H1 (cell line): ENCODE data around the gene TCEANC2. TPM values are rescaled to one million over a fixed set of nuclear protein-coding genes. Genes with fewer than 3 reads are reported as not detected.

Experiments used
- CHD7 ChIP-seq: fragments of 300-600 bp; sonication (generic); IDR thresholded peaks from 2 replicates; pipeline ENCODE4 v1.7.1; 2012; ENCODE audit warnings: low read length, moderate library complexity, mild to moderate bottlenecking, inconsistent platforms; ENCODE audit not compliant: insufficient replicate concordance
- RAD21 ChIP-seq, 2 experiments: IDR thresholded peaks in 1 of 2; conservative IDR thresholded peaks in 1 of 2; 2 replicates each; pipeline ENCODE4 v1.6.1; 2011; ENCODE audit warnings: low read depth in 2 of 2, low read length in 2 of 2, improper control_type of control experiment in 1 of 2, inconsistent platforms in 1 of 2, mild to moderate bottlenecking in 1 of 2, moderate library complexity in 1 of 2
- SP1 ChIP-seq: IDR thresholded peaks from 2 replicates; pipeline ENCODE4 v1.6.1; 2011; ENCODE audit warnings: low read depth, low read length
- SRF ChIP-seq: IDR thresholded peaks from 2 replicates; pipeline ENCODE4 v1.6.1; 2011; ENCODE audit warnings: mild to moderate bottlenecking, low read depth, low read length, moderate library complexity
- polyA plus RNA-seq, 7 experiments: library from polyadenylated mRNA; depleted of rRNA in 3 of 7; stranded (reverse) in 5 of 7; unstranded in 2 of 7; fragments of >200 nt in 5 of 7; fragments of 200-250 nt in 2 of 7; gene quantifications; 1 replicate in 5 of 7; 2 replicates in 1 of 7; 4 replicates in 1 of 7; pipeline versions ENCODE4 v1.2.1 to v1.2.3, GENCODE V29; 2011 to 2013; ENCODE audit warnings: missing spikeins in 2 of 7, mixed read lengths in 2 of 7
- total RNA-seq: library from RNA; stranded (reverse); fragmentation: NEBNext Ultra II Directional; extraction: Animal tissue kit (Norgen Biotek cat#: 25700); gene quantifications from 2 replicates; pipeline ENCODE4 v1.2.1, GENCODE V29; 2021

Gene TCEANC2
- total and polyA plus RNA-seq, 2 of the 8 experiments (the other 6 are each of a cell fraction or from before 2014, with no cell fraction given): 4.2 to 8.2 TPM

- TF ChIP-seq CHD7 (no peak), RAD21 (IDR thresholded peaks at IDR 0.05 in 1 of 2, conservative IDR thresholded peaks at IDR 0.05 in 1 of 2; ENCODE audit: low read depth in 2 of 2, low read length in 2 of 2) (no peak), SP1 (no peak), SRF (no peak)
Observed at GRCh38 chr1:54114955-54115354, 61.5 kb downstream of the TCEANC2 start (continued).
